GM12875 (cell line): ENCODE data around the gene ELMO1.

ENCODE experiments used
- H3K4me3 ChIP-seq: one replicate; pipeline ENCODE4 v1.5.1; 2011; ENCODE audit warnings: low read depth, low read length, control low read depth
- TF ChIP-seq, protein P1 (sequence below): IDR thresholded peaks from 2 replicates; pipeline ENCODE4 v1.5.1; 2011; ENCODE audit warnings: low read depth, mild to moderate bottlenecking, control low read depth, inconsistent platforms, low read length, moderate library complexity, borderline replicate concordance; ENCODE audit not compliant: insufficient read depth

The ELMO1 gene

GRCh38 chr7:37095122-37095521, 353.5 kb downstream of the ELMO1 start:
- TF ChIP-seq, protein P1, sequence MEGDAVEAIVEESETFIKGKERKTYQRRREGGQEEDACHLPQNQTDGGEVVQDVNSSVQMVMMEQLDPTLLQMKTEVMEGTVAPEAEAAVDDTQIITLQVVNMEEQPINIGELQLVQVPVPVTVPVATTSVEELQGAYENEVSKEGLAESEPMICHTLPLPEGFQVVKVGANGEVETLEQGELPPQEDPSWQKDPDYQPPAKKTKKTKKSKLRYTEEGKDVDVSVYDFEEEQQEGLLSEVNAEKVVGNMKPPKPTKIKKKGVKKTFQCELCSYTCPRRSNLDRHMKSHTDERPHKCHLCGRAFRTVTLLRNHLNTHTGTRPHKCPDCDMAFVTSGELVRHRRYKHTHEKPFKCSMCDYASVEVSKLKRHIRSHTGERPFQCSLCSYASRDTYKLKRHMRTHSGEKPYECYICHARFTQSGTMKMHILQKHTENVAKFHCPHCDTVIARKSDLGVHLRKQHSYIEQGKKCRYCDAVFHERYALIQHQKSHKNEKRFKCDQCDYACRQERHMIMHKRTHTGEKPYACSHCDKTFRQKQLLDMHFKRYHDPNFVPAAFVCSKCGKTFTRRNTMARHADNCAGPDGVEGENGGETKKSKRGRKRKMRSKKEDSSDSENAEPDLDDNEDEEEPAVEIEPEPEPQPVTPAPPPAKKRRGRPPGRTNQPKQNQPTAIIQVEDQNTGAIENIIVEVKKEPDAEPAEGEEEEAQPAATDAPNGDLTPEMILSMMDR = no peak
- no peak overlapping the region for H3K4me3 ChIP-seq

- no peak overlapping the region for H3K4me3 ChIP-seq
- TF ChIP-seq, protein P1 = no peak
Measured at GRCh38 chr7:37093257-37093656, 355.4 kb downstream of the ELMO1 start.

DNA sequence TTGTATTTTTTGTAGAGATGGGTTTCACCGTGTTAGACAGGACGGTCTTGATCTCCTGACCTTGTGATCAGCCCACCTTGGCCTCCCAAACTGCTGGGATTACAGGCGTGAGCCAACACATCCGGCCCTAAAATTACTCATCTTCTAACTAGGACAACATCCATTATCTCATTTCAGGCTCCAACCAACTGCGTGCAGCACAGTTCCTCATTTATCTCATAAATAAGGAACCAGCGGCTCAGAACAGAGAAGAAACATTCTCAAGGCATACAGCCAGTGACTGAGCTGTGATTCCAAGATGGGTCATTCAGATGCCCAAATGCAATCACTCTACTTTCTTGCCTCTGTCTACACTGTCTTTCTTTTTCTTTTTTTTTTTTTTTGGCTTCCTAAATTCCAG, 356.1 kb downstream of the ELMO1 start:
- no peak overlapping the region for H3K4me3 ChIP-seq
- TF ChIP-seq, protein P1 = no peak

DNA sequence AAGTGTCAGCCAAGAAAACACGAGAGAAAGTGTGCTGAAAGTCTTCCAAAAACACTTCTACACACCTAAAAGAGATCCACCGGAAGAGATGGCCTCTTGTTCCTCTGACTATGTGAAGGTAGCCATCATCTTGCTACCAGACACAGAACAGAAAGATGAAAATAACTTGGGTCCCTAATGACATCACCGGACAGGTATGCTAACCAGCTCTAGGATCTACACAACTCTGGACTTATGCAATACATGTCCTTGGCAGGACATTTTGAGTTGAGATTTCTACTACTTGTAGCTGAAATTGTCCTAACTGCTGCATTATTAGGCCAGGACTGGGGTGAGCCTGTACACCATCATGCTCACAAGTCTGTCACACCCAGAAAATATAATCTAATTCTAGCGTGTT, 358.7 kb downstream of the ELMO1 start:
- no peak overlapping the region for H3K4me3 ChIP-seq
- TF ChIP-seq, protein P1 = no peak

- TF ChIP-seq, protein P1 = no peak
Measured at GRCh38 chr7:37085600-37085999, 363.1 kb downstream of the ELMO1 start.

GRCh38 chr7:37084303-37084702, 364.4 kb downstream of the ELMO1 start:
- no peak overlapping the region for H3K4me3 ChIP-seq
- TF ChIP-seq, protein P1 = no peak

More at GRCh38 chr7:37085600-37085999, 363.1 kb downstream of the ELMO1 start:
- H3K4me3 ChIP-seq = no peak overlapping the region

DNA sequence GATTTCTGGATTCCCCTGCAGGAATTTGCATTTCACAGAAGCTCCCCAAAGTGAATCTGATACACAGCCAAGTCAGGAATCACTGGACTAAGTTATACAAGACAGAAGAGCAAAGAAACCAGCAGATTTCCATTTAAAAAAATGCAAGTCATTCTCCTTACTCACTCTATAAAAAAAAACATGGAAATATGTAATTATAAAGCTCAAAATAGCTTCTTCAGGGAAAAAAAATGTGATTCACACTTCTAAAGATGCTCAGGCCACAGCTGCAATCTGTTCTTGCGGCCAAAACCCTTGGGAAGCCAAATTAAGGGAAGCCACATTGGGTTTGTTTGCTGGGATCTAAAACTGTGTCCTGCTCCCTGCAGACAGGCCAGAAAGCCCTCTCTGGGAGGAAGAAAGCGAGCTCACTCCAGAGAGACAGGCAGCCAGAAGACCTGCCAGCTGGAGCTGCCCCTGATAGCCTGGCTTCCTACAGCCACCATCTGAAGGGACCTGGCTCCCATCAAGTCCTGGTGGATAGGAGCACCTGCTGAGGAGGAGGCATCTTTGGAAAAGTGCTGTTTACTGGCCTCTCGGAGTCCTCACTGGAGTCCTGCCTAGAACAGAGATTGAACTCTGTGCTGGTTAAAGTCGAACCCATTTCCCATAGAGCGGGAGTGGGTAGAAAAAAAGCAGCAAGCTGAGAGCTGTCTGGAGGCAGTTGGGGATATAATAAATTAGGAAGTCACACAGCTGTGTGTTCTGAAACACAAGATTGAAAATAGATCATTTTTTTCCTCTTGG, 365.2 kb downstream of the ELMO1 start:
- TF ChIP-seq, protein P1 = no peak
- H3K4me3 ChIP-seq = no peak overlapping the region
